ENCODE results near the gene DYNAP.

The DYNAP gene

GRCh38 chr18:54590945-54591344, at the start of gene DYNAP:
Gene DYNAP, plus strand, starts transcription at chr18:54591245. Its CDS starts 38 bp downstream, at chr18:54591283.
- DNase-seq (ENCODE audit: low read depth), result no peak

GRCh38 chr18:54551590-54551989, 39.5 kb upstream of the DYNAP start:
- no peak for DNase-seq (ENCODE audit: low read depth)

GRCh38 chr18:54555286-54555685, 35.8 kb upstream of the DYNAP start:
- no peak for DNase-seq (ENCODE audit: low read depth)

GRCh38 chr18:54555996-54556395, 35.0 kb upstream of the DYNAP start:
- no peak for DNase-seq (ENCODE audit: low read depth)

GRCh38 chr18:54557958-54558357, 33.1 kb upstream of the DYNAP start:
- DNase-seq (ENCODE audit: low read depth), result no peak

GRCh38 chr18:54558609-54559585, 32.1 kb upstream of the DYNAP start:
- DNase-seq (ENCODE audit: low read depth), result no peak

GRCh38 chr18:54561706-54562267, 29.3 kb upstream of the DYNAP start:
- no peak for DNase-seq (ENCODE audit: low read depth)

- no peak for DNase-seq (ENCODE audit: low read depth)
Observed at GRCh38 chr18:54580202-54580729, 10.8 kb upstream of the DYNAP start.

GRCh38 chr18:54584065-54584464, 7.0 kb upstream of the DYNAP start:
- no peak for DNase-seq (ENCODE audit: low read depth)

- DNase-seq (ENCODE audit: low read depth), result no peak
Observed at GRCh38 chr18:54585743-54586142, 5.3 kb upstream of the DYNAP start.

- DNase-seq (ENCODE audit: low read depth), result no peak
Observed at GRCh38 chr18:54604211-54604610, 13.2 kb downstream of the DYNAP start.

GRCh38 chr18:54606835-54607212, 15.8 kb downstream of the DYNAP start:
- DNase-seq (ENCODE audit: low read depth), result no peak

GRCh38 chr18:54607213-54608027, 16.4 kb downstream of the DYNAP start:
- DNase-seq (ENCODE audit: low read depth), result no peak

- no peak for DNase-seq (ENCODE audit: low read depth)
Observed at GRCh38 chr18:54608028-54608642, 17.1 kb downstream of the DYNAP start.

GRCh38 chr18:54611816-54612215, 20.8 kb downstream of the DYNAP start:
- no peak for DNase-seq (ENCODE audit: low read depth)

GRCh38 chr18:54612237-54612636, 21.2 kb downstream of the DYNAP start:
- DNase-seq (ENCODE audit: low read depth), result no peak

GRCh38 chr18:54613174-54613573, 22.1 kb downstream of the DYNAP start:
- no peak for DNase-seq (ENCODE audit: low read depth)

GRCh38 chr18:54616220-54616848, 25.3 kb downstream of the DYNAP start:
- DNase-seq (ENCODE audit: low read depth), result no peak

GRCh38 chr18:54622084-54622483, 31.0 kb downstream of the DYNAP start:
- DNase-seq (ENCODE audit: low read depth), result no peak

- DNase-seq (ENCODE audit: low read depth), result no peak
Observed at GRCh38 chr18:54626779-54627178, 35.7 kb downstream of the DYNAP start.

GRCh38 chr18:54630963-54631362, 39.9 kb downstream of the DYNAP start:
- no peak for DNase-seq (ENCODE audit: low read depth)
